Rectal smooth muscle tissue (tissue), 1 donor: Measurements from ENCODE around the gene DCX.

Experiments used
- H3K27ac ChIP-seq: one replicate; pipeline ENCODE4 v1.7.0; 2013; ENCODE audit warnings: low read depth, low read length, inconsistent platforms
- H3K27me3 ChIP-seq: one replicate; pipeline ENCODE4 v1.7.0; 2013; ENCODE audit warnings: low read length; ENCODE audit not compliant: control insufficient read depth, insufficient read depth
- H3K36me3 ChIP-seq: one replicate; pipeline ENCODE4 v1.7.0; 2013; ENCODE audit warnings: low read length; ENCODE audit not compliant: control insufficient read depth, insufficient read depth
- H3K4me1 ChIP-seq: one replicate; pipeline ENCODE4 v1.7.0; 2013; ENCODE audit warnings: low read length; ENCODE audit not compliant: control insufficient read depth, insufficient read depth
- H3K4me3 ChIP-seq: one replicate; pipeline ENCODE4 v1.7.0; 2013; ENCODE audit warnings: low read length
- H3K9ac ChIP-seq: one replicate; pipeline ENCODE4 v1.7.0; 2013; ENCODE audit warnings: low read length

DCX gene

GRCh38 chrX:111338095-111338698 is 73.8 kb downstream of the DCX start:
- H3K4me1 ChIP-seq = no peaks in the 10 kb centered on the region
- H3K27ac ChIP-seq = no peak overlapping the region
- no peak overlapping the region for H3K4me3 ChIP-seq

GRCh38 chrX:111337067-111337637 is 74.8 kb downstream of the DCX start:
- Histone ChIP-seq H3K27ac (no peak overlapping the region), H3K9ac (no peak overlapping the region), H3K4me1 (no peaks in the 10 kb centered on the region), H3K4me3 (no peak overlapping the region), H3K36me3 (no peaks in the 10 kb centered on the region), H3K27me3 (no peaks in the 10 kb centered on the region)

More at GRCh38 chrX:111338095-111338698, 73.8 kb downstream of the DCX start:
- Histone ChIP-seq H3K9ac (no peak overlapping the region), H3K27me3 (no peaks in the 10 kb centered on the region), H3K36me3 (no peaks in the 10 kb centered on the region)

DNA sequence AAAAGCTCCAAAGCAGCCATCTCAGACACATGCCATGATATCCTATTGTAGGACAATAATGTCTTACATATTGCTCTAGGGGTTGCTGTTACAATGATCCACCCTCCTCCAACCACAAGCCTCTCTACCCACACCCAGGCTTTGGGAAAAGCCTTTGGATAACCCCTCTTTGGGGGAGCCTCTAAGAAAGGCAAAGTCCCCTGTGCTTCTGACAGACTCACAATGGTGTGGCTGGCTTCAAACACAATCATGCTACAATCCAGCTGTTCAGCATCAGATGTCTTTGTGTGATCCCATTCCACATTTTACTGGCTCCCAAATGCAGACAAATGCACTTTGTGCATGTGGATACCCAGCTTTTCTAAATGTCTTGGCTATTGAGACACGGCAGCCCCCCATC is 75.9 kb downstream of the DCX start:
- no peaks in the 10 kb centered on the region for H3K27me3 ChIP-seq
- H3K9ac ChIP-seq = no peak overlapping the region
- H3K36me3 ChIP-seq = no peaks in the 10 kb centered on the region
- H3K4me1 ChIP-seq = no peaks in the 10 kb centered on the region
- H3K27ac ChIP-seq = no peak overlapping the region
- no peak overlapping the region for H3K4me3 ChIP-seq

DNA sequence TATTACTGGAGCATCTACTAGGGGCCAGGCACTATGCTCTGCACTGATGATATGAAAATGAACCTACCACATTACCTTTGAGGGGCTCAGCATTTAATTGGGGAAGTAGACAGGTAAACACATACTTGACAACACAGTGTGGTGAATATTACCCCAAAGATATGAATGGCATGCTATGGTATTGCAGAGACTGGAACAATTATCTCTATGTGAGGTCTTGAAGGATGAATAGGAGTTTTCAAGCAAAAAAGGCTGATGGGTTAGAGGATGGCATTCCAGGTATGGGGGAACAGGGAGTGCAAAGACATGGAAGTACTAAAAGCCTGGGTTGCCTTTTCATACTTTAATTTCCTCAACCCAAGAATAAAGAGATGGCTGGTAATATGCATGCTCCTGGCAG is 82.6 kb downstream of the DCX start:
- no peaks in the 10 kb centered on the region for H3K4me1 ChIP-seq
- H3K9ac ChIP-seq = no peak overlapping the region
- peaks cover 3% of the 10 kb centered on the region for H3K27me3 ChIP-seq
- H3K36me3 ChIP-seq = no peaks in the 10 kb centered on the region
- no peak overlapping the region for H3K27ac ChIP-seq
- no peak overlapping the region for H3K4me3 ChIP-seq

DNA sequence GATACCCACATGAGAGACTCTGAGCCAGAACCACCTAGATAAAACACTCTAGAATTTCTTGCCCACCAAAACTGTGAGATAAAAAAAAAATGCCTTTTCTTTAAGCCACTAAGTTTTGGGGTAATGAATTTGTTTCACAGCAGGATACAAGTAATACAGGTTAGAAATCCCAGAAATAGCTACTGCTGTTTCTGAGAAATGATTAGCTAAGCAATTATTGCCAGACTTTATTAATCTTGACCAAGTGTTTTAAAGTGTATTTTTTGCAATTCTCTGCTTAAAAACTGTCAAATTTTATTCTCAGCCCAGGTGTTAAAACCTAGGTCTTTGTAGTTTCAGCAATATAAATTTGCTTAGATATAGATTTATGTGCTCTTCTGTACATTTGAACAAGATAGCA is 83.1 kb downstream of the DCX start:
- H3K27ac ChIP-seq = no peak overlapping the region
- no peak overlapping the region for H3K9ac ChIP-seq
- peaks cover 3% of the 10 kb centered on the region for H3K27me3 ChIP-seq
- H3K36me3 ChIP-seq = no peaks in the 10 kb centered on the region
- H3K4me3 ChIP-seq = no peak overlapping the region
- H3K4me1 ChIP-seq = no peaks in the 10 kb centered on the region

GRCh38 chrX:111322231-111322855 is 89.6 kb downstream of the DCX start:
- H3K27me3 ChIP-seq = no peaks in the 10 kb centered on the region
- H3K4me1 ChIP-seq = no peaks in the 10 kb centered on the region
- H3K9ac ChIP-seq = no peak overlapping the region

GRCh38 chrX:111319451-111319850 is 92.5 kb downstream of the DCX start:
- H3K9ac ChIP-seq = no peak overlapping the region
- H3K4me3 ChIP-seq = no peak overlapping the region
- H3K27ac ChIP-seq = no peak overlapping the region
- no peaks in the 10 kb centered on the region for H3K36me3 ChIP-seq
- no peaks in the 10 kb centered on the region for H3K4me1 ChIP-seq
- no peaks in the 10 kb centered on the region for H3K27me3 ChIP-seq

More at GRCh38 chrX:111322231-111322855, 89.6 kb downstream of the DCX start:
- Histone ChIP-seq H3K4me3 (no peak overlapping the region), H3K27ac (no peak overlapping the region), H3K36me3 (no peaks in the 10 kb centered on the region)

DNA sequence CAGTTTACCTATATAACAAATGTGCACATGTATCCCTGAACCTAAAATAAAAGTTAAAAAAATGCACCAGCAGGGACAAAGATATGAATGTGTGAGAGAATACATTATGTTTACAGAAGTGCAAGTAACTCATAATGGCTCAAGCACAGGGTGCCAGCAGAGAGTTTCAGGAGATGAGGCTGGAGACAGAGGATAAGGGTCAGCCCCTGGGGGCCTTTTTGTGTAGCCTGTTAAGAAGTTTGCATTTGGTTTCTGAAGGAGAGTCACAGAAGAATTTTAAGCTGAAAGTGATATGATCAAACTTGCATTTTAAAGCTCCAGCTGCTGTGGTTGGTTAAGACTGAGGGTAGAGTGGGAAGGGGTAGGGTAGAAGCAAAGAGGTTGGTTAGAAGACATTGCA is 93.1 kb downstream of the DCX start:
- Histone ChIP-seq H3K4me3 (no peak overlapping the region), H3K36me3 (no peaks in the 10 kb centered on the region), H3K4me1 (no peaks in the 10 kb centered on the region), H3K27me3 (no peaks in the 10 kb centered on the region), H3K9ac (no peak overlapping the region), H3K27ac (no peak overlapping the region)

GRCh38 chrX:111309083-111309482 is 102.9 kb downstream of the DCX start:
- H3K4me3 ChIP-seq = no peak overlapping the region
- no peak overlapping the region for H3K9ac ChIP-seq
- no peaks in the 10 kb centered on the region for H3K36me3 ChIP-seq
- H3K4me1 ChIP-seq = no peaks in the 10 kb centered on the region
- no peak overlapping the region for H3K27ac ChIP-seq
- H3K27me3 ChIP-seq = no peaks in the 10 kb centered on the region

- Histone ChIP-seq H3K27me3 (no peaks in the 10 kb centered on the region), H3K4me1 (no peaks in the 10 kb centered on the region), H3K9ac (no peak overlapping the region), H3K4me3 (no peak overlapping the region), H3K27ac (no peak overlapping the region), H3K36me3 (no peaks in the 10 kb centered on the region)
These were observed 104.0 kb downstream of the DCX start for GRCh38 chrX:111308039-111308438.

DNA sequence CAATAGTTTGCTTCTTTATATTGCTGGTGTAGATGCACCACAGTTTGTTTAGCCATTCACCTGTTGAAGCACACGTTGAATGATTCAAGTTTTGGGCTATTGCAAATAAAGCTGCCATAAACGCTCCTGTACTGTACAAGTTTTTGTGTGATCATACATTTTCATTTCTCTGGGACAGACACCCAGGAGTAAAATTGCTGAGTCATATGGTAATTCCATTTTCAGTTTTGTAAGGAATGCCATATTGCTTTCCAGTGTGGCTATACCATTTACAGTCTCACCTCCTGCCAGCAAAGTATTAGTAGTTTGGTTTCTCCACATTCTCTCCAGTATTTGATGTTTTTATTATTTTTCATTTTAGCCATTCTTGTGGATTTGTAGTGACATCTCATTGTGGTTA is 109.7 kb downstream of the DCX start:
- no peak overlapping the region for H3K4me3 ChIP-seq
- H3K9ac ChIP-seq = no peak overlapping the region
- H3K27me3 ChIP-seq = peaks cover 2% of the 10 kb centered on the region
- no peak overlapping the region for H3K27ac ChIP-seq
- H3K4me1 ChIP-seq = no peaks in the 10 kb centered on the region
- no peaks in the 10 kb centered on the region for H3K36me3 ChIP-seq

DNA sequence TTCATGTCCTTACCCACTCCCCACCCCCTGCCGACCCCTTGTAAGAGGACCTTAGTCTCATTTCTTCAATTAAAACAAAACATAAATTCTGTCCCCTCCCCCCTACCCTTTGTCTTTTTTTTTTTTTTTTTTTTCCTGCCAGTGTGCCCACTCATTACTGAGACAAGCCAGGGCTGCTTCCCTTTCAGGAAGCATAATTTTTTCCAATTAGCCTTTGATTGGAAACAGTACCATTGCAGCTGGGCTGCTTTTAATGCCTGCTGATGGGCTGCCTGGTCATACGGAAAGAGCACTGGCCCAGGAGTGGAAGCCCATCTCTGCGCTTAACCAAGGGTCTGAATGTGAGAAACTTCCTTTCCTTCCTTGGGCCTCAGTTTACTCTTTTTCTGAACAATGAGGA is 123.2 kb downstream of the DCX start:
- Histone ChIP-seq H3K9ac (no peak overlapping the region), H3K4me3 (no peak overlapping the region), H3K27ac (no peak overlapping the region), H3K36me3 (no peaks in the 10 kb centered on the region), H3K4me1 (no peaks in the 10 kb centered on the region), H3K27me3 (peaks cover 3% of the 10 kb centered on the region)
